Measurements from ENCODE around the gene USP5.

DNA sequence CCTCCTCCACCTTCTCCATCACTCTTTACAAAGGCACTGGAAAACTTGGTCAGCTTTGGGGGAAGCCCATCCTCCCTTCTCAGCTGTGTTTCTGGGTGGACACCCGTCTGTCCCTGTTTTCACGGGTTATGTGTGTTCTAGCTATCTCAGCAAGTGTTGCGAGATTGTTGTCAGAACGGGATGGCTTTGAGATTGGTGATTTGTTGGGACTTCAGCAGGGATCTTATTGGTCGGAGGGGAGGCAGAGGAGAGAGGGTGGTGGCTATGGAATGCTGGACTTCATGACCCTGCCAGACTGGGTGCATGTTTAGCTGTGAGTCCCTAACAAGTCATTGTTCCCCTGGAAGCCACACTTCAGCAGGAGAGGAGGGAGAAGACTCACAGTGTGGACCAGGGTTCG lies 2.1 kb downstream of the USP5 start:
- TF ChIP-seq, protein P1, sequence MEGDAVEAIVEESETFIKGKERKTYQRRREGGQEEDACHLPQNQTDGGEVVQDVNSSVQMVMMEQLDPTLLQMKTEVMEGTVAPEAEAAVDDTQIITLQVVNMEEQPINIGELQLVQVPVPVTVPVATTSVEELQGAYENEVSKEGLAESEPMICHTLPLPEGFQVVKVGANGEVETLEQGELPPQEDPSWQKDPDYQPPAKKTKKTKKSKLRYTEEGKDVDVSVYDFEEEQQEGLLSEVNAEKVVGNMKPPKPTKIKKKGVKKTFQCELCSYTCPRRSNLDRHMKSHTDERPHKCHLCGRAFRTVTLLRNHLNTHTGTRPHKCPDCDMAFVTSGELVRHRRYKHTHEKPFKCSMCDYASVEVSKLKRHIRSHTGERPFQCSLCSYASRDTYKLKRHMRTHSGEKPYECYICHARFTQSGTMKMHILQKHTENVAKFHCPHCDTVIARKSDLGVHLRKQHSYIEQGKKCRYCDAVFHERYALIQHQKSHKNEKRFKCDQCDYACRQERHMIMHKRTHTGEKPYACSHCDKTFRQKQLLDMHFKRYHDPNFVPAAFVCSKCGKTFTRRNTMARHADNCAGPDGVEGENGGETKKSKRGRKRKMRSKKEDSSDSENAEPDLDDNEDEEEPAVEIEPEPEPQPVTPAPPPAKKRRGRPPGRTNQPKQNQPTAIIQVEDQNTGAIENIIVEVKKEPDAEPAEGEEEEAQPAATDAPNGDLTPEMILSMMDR (IDR thresholded peaks at IDR 0.05; ENCODE audit: poor library complexity, severe bottlenecking) = no peak
- TF ChIP-seq EZH2 (IDR thresholded peaks at IDR 0.05; ENCODE audit: borderline replicate concordance, insufficient read depth, low read length, poor library complexity, severe bottlenecking) = no peak
- no peak for TF ChIP-seq TAF1 (IDR thresholded peaks at IDR 0.05; ENCODE audit: low read depth)
- TF ChIP-seq EP300 (conservative IDR thresholded peaks at IDR 0.05; ENCODE audit: poor library complexity, severe bottlenecking) = no peak
